ENCODE data around the gene CNOT6.

Gene CNOT6

GRCh38 chr5:180607861-180608571 lies 113.8 kb downstream of the CNOT6 start:
- H3K9ac ChIP-seq (ENCODE audit: insufficient read length, low read depth), result no peak overlapping the region
- no peaks in the 10 kb centered on the region for H3K9me3 ChIP-seq (ENCODE audit: insufficient read depth, low read length)
- H3K4me1 ChIP-seq (ENCODE audit: insufficient read depth, insufficient read length), result peaks cover 4% of the 10 kb centered on the region
- DNase-seq (ENCODE audit: low read depth, low spot score), result no peak
- no peaks in the 10 kb centered on the region for H3K27me3 ChIP-seq (ENCODE audit: insufficient read depth, insufficient read length)
- H3K36me3 ChIP-seq (ENCODE audit: insufficient read depth, insufficient read length, low read length), result no peaks in the 10 kb centered on the region
- no peak overlapping the region for H3K4me3 ChIP-seq (ENCODE audit: insufficient read length, low read depth)
- TF ChIP-seq ZNF274 (IDR thresholded peaks at IDR 0.05; ENCODE audit: low read depth, low read length), result no peak
- TF ChIP-seq SUZ12 (IDR thresholded peaks at IDR 0.05; ENCODE audit: extremely low read depth, insufficient read depth, insufficient read length), result no peak
- TF ChIP-seq YY1 (IDR thresholded peaks at IDR 0.05; ENCODE audit: insufficient read depth, insufficient read length), result no peak

GRCh38 chr5:180608572-180609310 lies 114.6 kb downstream of the CNOT6 start:
- Histone ChIP-seq H3K9me3 (ENCODE audit: insufficient read depth, low read length) (no peaks in the 10 kb centered on the region), H3K9ac (ENCODE audit: insufficient read length, low read depth) (no peak overlapping the region), H3K27me3 (ENCODE audit: insufficient read depth, insufficient read length) (no peaks in the 10 kb centered on the region), H3K36me3 (ENCODE audit: insufficient read depth, insufficient read length, low read length) (peaks cover 2% of the 10 kb centered on the region), H3K4me3 (ENCODE audit: insufficient read length, low read depth) (no peak overlapping the region), H3K4me1 (ENCODE audit: insufficient read depth, insufficient read length) (peaks cover 4% of the 10 kb centered on the region)
- no peak for DNase-seq (ENCODE audit: low read depth, low spot score)
- TF ChIP-seq SUZ12 (IDR thresholded peaks at IDR 0.05; ENCODE audit: extremely low read depth, insufficient read depth, insufficient read length), result no peak
- no peak for TF ChIP-seq YY1 (IDR thresholded peaks at IDR 0.05; ENCODE audit: insufficient read depth, insufficient read length)
- TF ChIP-seq ZNF274 (IDR thresholded peaks at IDR 0.05; ENCODE audit: low read depth, low read length), result no peak

- no peak for TF ChIP-seq SUZ12 (IDR thresholded peaks at IDR 0.05; ENCODE audit: extremely low read depth, insufficient read depth, insufficient read length)
- no peak for TF ChIP-seq ZNF274 (IDR thresholded peaks at IDR 0.05; ENCODE audit: low read depth, low read length)
- TF ChIP-seq YY1 (IDR thresholded peaks at IDR 0.05; ENCODE audit: insufficient read depth, insufficient read length), result no peak
- H3K9me3 ChIP-seq (ENCODE audit: insufficient read depth, low read length), result no peaks in the 10 kb centered on the region
- peaks cover 2% of the 10 kb centered on the region for H3K4me1 ChIP-seq (ENCODE audit: insufficient read depth, insufficient read length)
- H3K36me3 ChIP-seq (ENCODE audit: insufficient read depth, insufficient read length, low read length), result peaks cover 5% of the 10 kb centered on the region
- H3K9ac ChIP-seq (ENCODE audit: insufficient read length, low read depth), result no peak overlapping the region
- no peak for DNase-seq (ENCODE audit: low read depth, low spot score)
- H3K4me3 ChIP-seq (ENCODE audit: insufficient read length, low read depth), result no peak overlapping the region
- H3K27me3 ChIP-seq (ENCODE audit: insufficient read depth, insufficient read length), result no peaks in the 10 kb centered on the region
Observed at GRCh38 chr5:180609386-180609785, 115.2 kb downstream of the CNOT6 start.

GRCh38 chr5:180609817-180610550 lies 115.8 kb downstream of the CNOT6 start:
- DNase-seq (ENCODE audit: low read depth, low spot score), result no peak

GRCh38 chr5:180611140-180611850 lies 117.1 kb downstream of the CNOT6 start:
- no peak overlapping the region for H3K9ac ChIP-seq (ENCODE audit: insufficient read length, low read depth)
- no peak overlapping the region for H3K4me3 ChIP-seq (ENCODE audit: insufficient read length, low read depth)
- TF ChIP-seq YY1 (IDR thresholded peaks at IDR 0.05; ENCODE audit: insufficient read depth, insufficient read length) (no peak), ZNF274 (IDR thresholded peaks at IDR 0.05; ENCODE audit: low read depth, low read length) (no peak), SUZ12 (IDR thresholded peaks at IDR 0.05; ENCODE audit: extremely low read depth, insufficient read depth, insufficient read length) (no peak)
- H3K36me3 ChIP-seq (ENCODE audit: insufficient read depth, insufficient read length, low read length), result peaks cover 7% of the 10 kb centered on the region
- H3K4me1 ChIP-seq (ENCODE audit: insufficient read depth, insufficient read length), result peaks cover 2% of the 10 kb centered on the region
- DNase-seq (ENCODE audit: low read depth, low spot score), result no peak
- no peaks in the 10 kb centered on the region for H3K27me3 ChIP-seq (ENCODE audit: insufficient read depth, insufficient read length)
- no peaks in the 10 kb centered on the region for H3K9me3 ChIP-seq (ENCODE audit: insufficient read depth, low read length)

More at GRCh38 chr5:180609817-180610550, 115.8 kb downstream of the CNOT6 start:
- no peaks in the 10 kb centered on the region for H3K27me3 ChIP-seq (ENCODE audit: insufficient read depth, insufficient read length)
- no peak for TF ChIP-seq YY1 (IDR thresholded peaks at IDR 0.05; ENCODE audit: insufficient read depth, insufficient read length)
- H3K9ac ChIP-seq (ENCODE audit: insufficient read length, low read depth), result no peak overlapping the region
- H3K36me3 ChIP-seq (ENCODE audit: insufficient read depth, insufficient read length, low read length), result peaks cover 5% of the 10 kb centered on the region
- no peak overlapping the region for H3K4me3 ChIP-seq (ENCODE audit: insufficient read length, low read depth)
- H3K4me1 ChIP-seq (ENCODE audit: insufficient read depth, insufficient read length), result peaks cover 2% of the 10 kb centered on the region
- no peaks in the 10 kb centered on the region for H3K9me3 ChIP-seq (ENCODE audit: insufficient read depth, low read length)

DNA sequence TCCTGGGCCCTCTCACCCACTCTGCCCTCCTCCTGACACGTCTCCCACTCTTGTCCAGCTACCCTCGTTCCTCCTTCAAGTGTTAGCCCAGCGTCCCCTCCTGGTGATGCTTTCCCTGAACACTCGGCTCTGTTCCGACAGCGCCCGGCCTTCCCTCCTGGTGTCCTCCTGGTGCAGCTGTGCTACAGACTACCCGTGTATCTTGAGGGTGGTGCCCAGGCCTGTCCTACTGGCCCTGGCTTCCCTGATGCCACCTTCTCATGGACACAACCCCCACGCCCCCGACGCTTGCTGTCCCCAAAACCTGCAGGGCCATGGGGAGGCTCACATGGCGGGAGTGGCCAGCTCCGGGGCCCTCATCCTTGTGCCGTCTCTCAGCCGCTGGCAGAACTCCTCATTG lies 118.5 kb downstream of the CNOT6 start:
- H3K4me3 ChIP-seq (ENCODE audit: insufficient read length, low read depth), result no peak overlapping the region
- no peaks in the 10 kb centered on the region for H3K27me3 ChIP-seq (ENCODE audit: insufficient read depth, insufficient read length)
- no peak overlapping the region for H3K9ac ChIP-seq (ENCODE audit: insufficient read length, low read depth)
- DNase-seq (ENCODE audit: low read depth, low spot score), result no peak
- H3K4me1 ChIP-seq (ENCODE audit: insufficient read depth, insufficient read length), result peaks cover 2% of the 10 kb centered on the region
- TF ChIP-seq YY1 (IDR thresholded peaks at IDR 0.05; ENCODE audit: insufficient read depth, insufficient read length) (no peak), ZNF274 (IDR thresholded peaks at IDR 0.05; ENCODE audit: low read depth, low read length) (no peak), SUZ12 (IDR thresholded peaks at IDR 0.05; ENCODE audit: extremely low read depth, insufficient read depth, insufficient read length) (no peak)
- H3K36me3 ChIP-seq (ENCODE audit: insufficient read depth, insufficient read length, low read length), result peaks cover 7% of the 10 kb centered on the region
- no peaks in the 10 kb centered on the region for H3K9me3 ChIP-seq (ENCODE audit: insufficient read depth, low read length)

All from NT2/D1 (cell line).